Type B pancreatic cell (in vitro differentiated cells): ENCODE data around the gene TENM4. TPM values are rescaled to one million over a fixed set of nuclear protein-coding genes. Genes with fewer than 3 reads are reported as not detected.

ENCODE experiments used
- DNase-seq: peaks from one replicate; pipeline ENCODE4 v3.0.0; 2021; ENCODE audit warnings: mixed read lengths; ENCODE audit not compliant: unreplicated experiment; ENCODE audit errors: extremely low spot score
- H3K27ac Mint-ChIP-seq: 2 replicates; pipeline ENCODE4 v1.8.0; 2021; ENCODE audit warnings: mild to moderate bottlenecking, mixed read lengths
- H3K27me3 Mint-ChIP-seq: 2 replicates; pipeline ENCODE4 v1.8.0; 2021; ENCODE audit warnings: mixed read lengths
- H3K36me3 Mint-ChIP-seq: 2 replicates; pipeline ENCODE4 v1.8.0; 2021; ENCODE audit warnings: mixed read lengths
- H3K4me1 Mint-ChIP-seq: one replicate; pipeline ENCODE4 v1.8.0; 2021; ENCODE audit warnings: mixed read lengths; ENCODE audit not compliant: unreplicated experiment
- H3K4me3 Mint-ChIP-seq: 2 replicates; pipeline ENCODE4 v1.8.0; 2021; ENCODE audit warnings: mild to moderate bottlenecking, mixed read lengths
- H3K9me3 Mint-ChIP-seq: 2 replicates; pipeline ENCODE4 v1.8.0; 2021; ENCODE audit warnings: mixed read lengths
- total RNA-seq: library from RNA; stranded (reverse); gene quantifications from 2 replicates; pipeline ENCODE4 v1.2.1, GENCODE V29; 2021; ENCODE audit warnings: low replicate concordance
- TF ChIP-seq, protein P1 (sequence below): fragments of 200-600 bp; sonication (generic); conservative IDR thresholded peaks from 2 replicates; pipeline ENCODE4 v1.5.0; 2021; ENCODE audit warnings: antibody characterized with exemption, mild to moderate bottlenecking

TENM4 gene
- total RNA-seq, 1 donor from 2014 or later = 156 TPM

DNA sequence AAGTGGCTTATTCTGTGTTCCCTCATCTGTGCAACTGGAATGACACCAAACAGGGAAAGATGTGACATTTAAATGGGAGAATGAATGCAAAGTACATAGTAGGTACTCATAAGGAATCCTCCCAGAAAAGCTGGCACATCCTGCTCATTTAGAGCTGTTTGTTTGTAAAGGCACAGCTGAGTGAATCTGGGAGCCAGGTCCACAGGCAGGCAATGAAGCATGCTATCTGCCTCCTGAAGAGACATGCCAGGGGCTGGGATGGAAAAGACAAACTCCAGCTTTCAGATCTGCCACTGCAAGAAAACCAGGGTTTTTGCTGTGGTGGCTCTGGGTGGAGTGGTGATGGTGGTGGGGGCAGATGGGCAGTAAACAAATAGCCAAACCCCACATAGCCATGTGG lies 150.1 kb downstream of the TENM4 start:
- Mint-ChIP-seq H3K9me3 (no peaks in the 10 kb centered on the region), H3K4me1 (peaks cover 9% of the 10 kb centered on the region), H3K36me3 (peaks cover 18% of the 10 kb centered on the region), H3K27me3 (no peaks in the 10 kb centered on the region), H3K4me3 (no peak overlapping the region), H3K27ac (no peak overlapping the region)
- TF ChIP-seq, protein P1, sequence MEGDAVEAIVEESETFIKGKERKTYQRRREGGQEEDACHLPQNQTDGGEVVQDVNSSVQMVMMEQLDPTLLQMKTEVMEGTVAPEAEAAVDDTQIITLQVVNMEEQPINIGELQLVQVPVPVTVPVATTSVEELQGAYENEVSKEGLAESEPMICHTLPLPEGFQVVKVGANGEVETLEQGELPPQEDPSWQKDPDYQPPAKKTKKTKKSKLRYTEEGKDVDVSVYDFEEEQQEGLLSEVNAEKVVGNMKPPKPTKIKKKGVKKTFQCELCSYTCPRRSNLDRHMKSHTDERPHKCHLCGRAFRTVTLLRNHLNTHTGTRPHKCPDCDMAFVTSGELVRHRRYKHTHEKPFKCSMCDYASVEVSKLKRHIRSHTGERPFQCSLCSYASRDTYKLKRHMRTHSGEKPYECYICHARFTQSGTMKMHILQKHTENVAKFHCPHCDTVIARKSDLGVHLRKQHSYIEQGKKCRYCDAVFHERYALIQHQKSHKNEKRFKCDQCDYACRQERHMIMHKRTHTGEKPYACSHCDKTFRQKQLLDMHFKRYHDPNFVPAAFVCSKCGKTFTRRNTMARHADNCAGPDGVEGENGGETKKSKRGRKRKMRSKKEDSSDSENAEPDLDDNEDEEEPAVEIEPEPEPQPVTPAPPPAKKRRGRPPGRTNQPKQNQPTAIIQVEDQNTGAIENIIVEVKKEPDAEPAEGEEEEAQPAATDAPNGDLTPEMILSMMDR = no peak
- DNase-seq = no peak

GRCh38 chr11:79287952-79288351 lies 152.9 kb downstream of the TENM4 start:
- Mint-ChIP-seq H3K4me3 (no peak overlapping the region), H3K9me3 (peaks cover 7% of the 10 kb centered on the region), H3K4me1 (peaks cover 3% of the 10 kb centered on the region), H3K27ac (no peak overlapping the region), H3K27me3 (no peaks in the 10 kb centered on the region), H3K36me3 (peaks cover 28% of the 10 kb centered on the region)
- TF ChIP-seq, protein P1 = no peak
- no peak for DNase-seq

- Mint-ChIP-seq H3K27ac (no peak overlapping the region), H3K4me3 (no peak overlapping the region), H3K9me3 (peaks cover 7% of the 10 kb centered on the region), H3K27me3 (no peaks in the 10 kb centered on the region), H3K36me3 (peaks cover 36% of the 10 kb centered on the region), H3K4me1 (peaks cover 9% of the 10 kb centered on the region)
- no peak for DNase-seq
- TF ChIP-seq, protein P1 = no peak
Measured at GRCh38 chr11:79285756-79286155, 155.1 kb downstream of the TENM4 start.

GRCh38 chr11:79276736-79277325 lies 164.0 kb downstream of the TENM4 start:
- H3K4me1 Mint-ChIP-seq = peaks cover 65% of the 10 kb centered on the region
- no peaks in the 10 kb centered on the region for H3K27me3 Mint-ChIP-seq
- H3K36me3 Mint-ChIP-seq = peaks cover 4% of the 10 kb centered on the region
- H3K27ac Mint-ChIP-seq = no peak overlapping the region
- no peak for DNase-seq
- TF ChIP-seq, protein P1 = no peak
- H3K9me3 Mint-ChIP-seq = no peaks in the 10 kb centered on the region
- H3K4me3 Mint-ChIP-seq = no peak overlapping the region

- peaks cover 69% of the 10 kb centered on the region for H3K4me1 Mint-ChIP-seq
- H3K27me3 Mint-ChIP-seq = peaks cover 3% of the 10 kb centered on the region
- no peak overlapping the region for H3K4me3 Mint-ChIP-seq
- H3K9me3 Mint-ChIP-seq = no peaks in the 10 kb centered on the region
- TF ChIP-seq, protein P1 = no peak
- no peak for DNase-seq
- H3K36me3 Mint-ChIP-seq = no peaks in the 10 kb centered on the region
- H3K27ac Mint-ChIP-seq = no peak overlapping the region
Measured at GRCh38 chr11:79274636-79275331, 166.0 kb downstream of the TENM4 start.
